Fibroblast of lung (primary cell): ENCODE measurements around the gene PCDHGC4.

Experiments
- EZH2 ChIP-seq: IDR thresholded peaks from 2 replicates; pipeline ENCODE4 v1.5.1; 2012; ENCODE audit warnings: low read length, control low read depth, mild to moderate bottlenecking; ENCODE audit errors: missing control alignments
- TF ChIP-seq, protein P1 (sequence below), 2 donors: IDR thresholded peaks in 1 of 2; conservative IDR thresholded peaks in 1 of 2; 1 replicate in 1 of 2; 2 replicates in 1 of 2; pipeline ENCODE4 v1.5.1; 2011 to 2012; ENCODE audit warnings: low read length in 2 of 2, control low read depth in 1 of 2, inconsistent platforms in 1 of 2, low read depth in 1 of 2, mild to moderate bottlenecking in 1 of 2

DNA sequence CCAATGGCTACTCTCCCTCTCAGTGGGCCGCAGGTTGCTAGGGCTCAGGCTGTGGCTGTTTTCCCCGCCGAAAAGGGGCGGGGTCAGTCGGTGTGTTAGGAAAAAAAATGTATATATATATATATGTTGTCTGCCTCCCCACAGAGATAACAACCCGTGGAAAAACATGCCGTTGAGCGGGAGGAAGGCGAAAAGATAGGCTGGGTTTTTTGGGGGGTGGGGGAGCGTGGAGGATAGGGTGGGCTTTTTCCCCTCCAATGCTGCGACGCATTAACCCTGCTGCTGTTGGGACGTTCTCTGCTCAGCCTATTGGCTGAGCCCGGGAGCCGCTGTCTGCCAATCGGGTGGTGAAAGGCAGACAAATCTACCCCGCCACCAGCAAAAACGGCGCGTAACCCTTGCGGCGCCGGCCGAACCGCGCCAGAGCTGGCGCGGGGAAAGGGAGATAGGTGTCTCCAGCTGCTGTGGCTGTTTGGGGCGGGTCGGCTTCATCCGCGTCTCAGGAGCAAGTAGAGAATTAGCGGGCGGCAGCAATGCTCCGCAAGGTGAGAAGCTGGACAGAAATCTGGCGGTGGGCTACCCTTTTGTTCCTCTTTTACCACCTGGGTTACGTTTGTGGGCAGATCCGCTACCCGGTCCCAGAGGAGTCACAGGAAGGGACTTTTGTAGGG, at the start of gene PCDHGC4:
- TF ChIP-seq, protein P1, sequence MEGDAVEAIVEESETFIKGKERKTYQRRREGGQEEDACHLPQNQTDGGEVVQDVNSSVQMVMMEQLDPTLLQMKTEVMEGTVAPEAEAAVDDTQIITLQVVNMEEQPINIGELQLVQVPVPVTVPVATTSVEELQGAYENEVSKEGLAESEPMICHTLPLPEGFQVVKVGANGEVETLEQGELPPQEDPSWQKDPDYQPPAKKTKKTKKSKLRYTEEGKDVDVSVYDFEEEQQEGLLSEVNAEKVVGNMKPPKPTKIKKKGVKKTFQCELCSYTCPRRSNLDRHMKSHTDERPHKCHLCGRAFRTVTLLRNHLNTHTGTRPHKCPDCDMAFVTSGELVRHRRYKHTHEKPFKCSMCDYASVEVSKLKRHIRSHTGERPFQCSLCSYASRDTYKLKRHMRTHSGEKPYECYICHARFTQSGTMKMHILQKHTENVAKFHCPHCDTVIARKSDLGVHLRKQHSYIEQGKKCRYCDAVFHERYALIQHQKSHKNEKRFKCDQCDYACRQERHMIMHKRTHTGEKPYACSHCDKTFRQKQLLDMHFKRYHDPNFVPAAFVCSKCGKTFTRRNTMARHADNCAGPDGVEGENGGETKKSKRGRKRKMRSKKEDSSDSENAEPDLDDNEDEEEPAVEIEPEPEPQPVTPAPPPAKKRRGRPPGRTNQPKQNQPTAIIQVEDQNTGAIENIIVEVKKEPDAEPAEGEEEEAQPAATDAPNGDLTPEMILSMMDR (conservative IDR thresholded peaks at IDR 0.05 in 1 of 2, IDR thresholded peaks at IDR 0.05 in 1 of 2; ENCODE audit: low read depth in 1 of 2, low read length in 2 of 2), result no peak
- no peak for TF ChIP-seq EZH2
